HTERT RPE-1 (cell line): ENCODE measurements around the gene SDR42E2.

ENCODE experiments used
- in situ Hi-C: fragments of 300-500 bp; cut with MboI; formaldehyde crosslinking; loops from 4 replicates; pipeline ENCODE4 v1.14.3; 2020; ENCODE audit warnings: low sequenced_read_pairs

Gene SDR42E2

GRCh38 chr16:22240023-22240710, 77.9 kb downstream of the SDR42E2 start:
- in situ Hi-C loops = no loop called here
